ENCODE data around the gene KIAA2012.

GRCh38 chr2:202038471-202039277, 34.4 kb upstream of the KIAA2012 start:
- TF ChIP-seq CTCF (conservative IDR thresholded peaks at IDR 0.05; ENCODE audit: low read depth, low read length) (no peak), EZH2 (IDR thresholded peaks at IDR 0.05; ENCODE audit: borderline replicate concordance, low read depth, low read length, poor library complexity, severe bottlenecking) (no peak)

All from A673 (cell line).